Measurements from ENCODE around the gene LYST. TPM values are rescaled to one million over a fixed set of nuclear protein-coding genes. Genes with fewer than 3 reads are reported as not detected.
A peak's percentile ranks its signal among the peaks of the same experiment; 100 is the strongest.

The LYST gene
- total RNA-seq, 1 donor from 2014 or later = 78.4 TPM

GRCh38 chr1:235882816-235883215, 16.1 kb upstream of the LYST start:
- Histone ChIP-seq H3K27ac (peak overlapping the region; percentile 75), H3K9me3 (no peaks in the 10 kb centered on the region), H3K4me1 (peaks cover 13% of the 10 kb centered on the region), H3K4me3 (peak overlapping the region; percentile 34), H3K27me3 (no peaks in the 10 kb centered on the region), H3K36me3 (no peaks in the 10 kb centered on the region)
- ATAC-seq (no peak), DNase-seq (no peak)
- no peak for TF ChIP-seq CTCF (IDR thresholded peaks at IDR 0.05)
- intact Hi-C loops (cut with DNase I) = no loop called here

DNA sequence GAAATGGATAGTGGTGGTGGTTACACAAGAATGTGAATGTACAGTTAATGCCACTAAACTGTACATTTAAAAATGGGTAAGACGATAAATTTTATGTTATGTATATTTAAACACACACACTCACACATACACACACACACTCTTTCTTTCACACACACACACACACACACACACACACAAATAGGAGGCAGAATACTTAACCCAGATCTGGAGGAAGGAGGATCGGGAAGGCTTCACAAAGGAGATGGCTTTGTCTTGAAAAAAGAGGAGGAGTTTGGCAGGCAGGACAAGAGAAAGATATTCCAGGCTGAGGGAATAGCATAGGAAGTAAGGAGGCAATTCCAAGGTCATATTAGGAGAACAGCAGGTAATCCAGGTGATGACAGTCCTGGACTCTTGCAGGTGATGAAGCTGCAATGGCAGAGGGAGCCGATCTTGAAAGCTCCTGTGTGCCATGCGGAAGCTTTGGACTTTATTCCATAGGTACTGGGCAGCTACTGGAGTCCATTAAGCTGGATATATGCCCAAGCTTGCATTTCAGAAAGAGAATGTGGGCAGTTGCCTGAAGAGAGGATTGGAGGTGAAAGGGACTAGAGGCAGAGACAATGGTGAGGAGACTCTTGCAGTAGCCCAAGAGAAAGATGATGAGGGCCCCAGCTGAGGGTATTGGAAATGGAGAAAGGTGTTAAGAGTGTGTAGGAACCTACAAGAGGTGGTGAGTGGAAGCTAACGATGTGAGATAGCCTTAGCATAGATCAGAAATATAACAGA, 15.4 kb upstream of the LYST start:
- Histone ChIP-seq H3K4me1 (peaks cover 13% of the 10 kb centered on the region), H3K27me3 (no peaks in the 10 kb centered on the region), H3K9me3 (no peaks in the 10 kb centered on the region), H3K4me3 (peak overlapping the region; percentile 34), H3K27ac (peak overlapping the region; percentile 75), H3K36me3 (no peaks in the 10 kb centered on the region)
- no peak for TF ChIP-seq CTCF (IDR thresholded peaks at IDR 0.05)
- no peak for DNase-seq
- no peak for ATAC-seq
- intact Hi-C loops (cut with DNase I) = no loop called here

- peak; percentile 80 for ATAC-seq
- no peak for DNase-seq
- H3K9me3 ChIP-seq = no peaks in the 10 kb centered on the region
- no peak overlapping the region for H3K27ac ChIP-seq
- no peak for TF ChIP-seq CTCF (IDR thresholded peaks at IDR 0.05)
- peaks cover 14% of the 10 kb centered on the region for H3K4me1 ChIP-seq
- no peaks in the 10 kb centered on the region for H3K27me3 ChIP-seq
- intact Hi-C loops (cut with DNase I) = no loop called here
- H3K36me3 ChIP-seq = no peaks in the 10 kb centered on the region
- no peak overlapping the region for H3K4me3 ChIP-seq
Observed at GRCh38 chr1:235878082-235878811, 11.5 kb upstream of the LYST start.

DNA sequence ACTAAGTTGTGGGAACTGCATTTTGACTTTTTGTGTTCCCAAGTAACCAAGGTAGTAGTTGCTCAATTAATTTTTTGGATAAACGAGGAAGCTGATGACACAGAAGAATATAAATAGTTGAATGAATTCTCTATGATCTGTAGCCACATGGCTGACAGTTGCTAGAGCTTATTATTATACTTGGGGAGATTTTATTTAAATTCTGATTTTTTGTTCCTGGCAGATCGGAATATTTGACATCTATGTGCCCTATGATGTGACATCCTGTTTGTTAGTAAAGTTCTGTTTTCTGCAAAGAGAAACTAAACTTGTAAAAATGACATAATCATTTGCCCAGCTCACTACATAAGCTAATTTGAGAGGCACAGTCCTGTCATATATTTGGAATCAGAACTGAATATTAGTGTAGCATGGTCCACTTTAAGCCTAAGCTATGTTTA, 9.7 kb upstream of the LYST start:
- no peak for TF ChIP-seq CTCF (IDR thresholded peaks at IDR 0.05)
- Histone ChIP-seq H3K27ac (no peak overlapping the region), H3K27me3 (no peaks in the 10 kb centered on the region), H3K9me3 (no peaks in the 10 kb centered on the region), H3K4me3 (no peak overlapping the region), H3K4me1 (peaks cover 9% of the 10 kb centered on the region), H3K36me3 (no peaks in the 10 kb centered on the region)
- DNase-seq = no peak
- intact Hi-C loops (cut with DNase I) = no loop called here
- no peak for ATAC-seq

- no peak for TF ChIP-seq CTCF (IDR thresholded peaks at IDR 0.05)
- H3K27ac ChIP-seq = no peak overlapping the region
- DNase-seq (no peak), ATAC-seq (no peak)
- no peaks in the 10 kb centered on the region for H3K27me3 ChIP-seq
- H3K4me3 ChIP-seq = no peak overlapping the region
- H3K36me3 ChIP-seq = no peaks in the 10 kb centered on the region
- intact Hi-C loops (cut with DNase I) = no loop called here
- H3K4me1 ChIP-seq = peaks cover 9% of the 10 kb centered on the region
- no peaks in the 10 kb centered on the region for H3K9me3 ChIP-seq
Observed at GRCh38 chr1:235875036-235875597, 8.4 kb upstream of the LYST start.

Measured in upper lobe of right lung (tissue), 1 donor.